ENCODE measurements around the gene UBE2G2. TPM values are rescaled to one million over a fixed set of nuclear protein-coding genes. Genes with fewer than 3 reads are reported as not detected.

UBE2G2 gene
- total RNA-seq, 1 experiment from 2014 or later: 212 TPM

- H3K4me1 ChIP-seq (ENCODE audit: insufficient read depth, low read length, poor library complexity, severe bottlenecking): no peaks in the 10 kb centered on the region
- H3K9me3 ChIP-seq (ENCODE audit: low read depth, low read length, poor library complexity, severe bottlenecking): no peaks in the 10 kb centered on the region
- no peak overlapping the region for H3K27ac ChIP-seq (ENCODE audit: low read depth, low read length, poor library complexity, severe bottlenecking)
- POLR2A ChIA-PET (ENCODE audit: low non-redundant PET): no interaction called here
- BruUV-seq (replicated peaks): no TSS peak
- intact Hi-C loops (cut with micrococcal nuclease; ENCODE audit: unreplicated experiment): no loop called here
- DNase-seq (ENCODE audit: low spot score): no peak
- CTCF ChIA-PET: no interaction called here
- TF ChIP-seq EZH2 (IDR thresholded peaks at IDR 0.05; ENCODE audit: borderline replicate concordance, low read depth, low read length, poor library complexity, severe bottlenecking) (no peak), CTCF (conservative IDR thresholded peaks at IDR 0.05; ENCODE audit: low read depth, low read length) (no peak)
- H3K27me3 ChIP-seq (replicated peaks; ENCODE audit: insufficient read depth, low read depth, low read length, poor library complexity): no peaks in the 10 kb centered on the region
- no peaks in the 10 kb centered on the region for H3K36me3 ChIP-seq (ENCODE audit: insufficient read depth, low read length, poor library complexity, severe bottlenecking)
- H3K4me3 ChIP-seq (ENCODE audit: low read depth, low read length, poor library complexity, severe bottlenecking): no peak overlapping the region
Observed at GRCh38 chr21:44835647-44835973, 34.0 kb upstream of the UBE2G2 start.

- ChIA-PET POLR2A (ENCODE audit: low non-redundant PET) (no interaction called here), CTCF (no interaction called here)
- Histone ChIP-seq H3K36me3 (ENCODE audit: insufficient read depth, low read length, poor library complexity, severe bottlenecking) (no peaks in the 10 kb centered on the region), H3K4me1 (ENCODE audit: insufficient read depth, low read length, poor library complexity, severe bottlenecking) (no peaks in the 10 kb centered on the region), H3K4me3 (ENCODE audit: low read depth, low read length, poor library complexity, severe bottlenecking) (no peak overlapping the region), H3K27me3 (replicated peaks; ENCODE audit: insufficient read depth, low read depth, low read length, poor library complexity) (no peaks in the 10 kb centered on the region), H3K9me3 (ENCODE audit: low read depth, low read length, poor library complexity, severe bottlenecking) (no peaks in the 10 kb centered on the region), H3K27ac (ENCODE audit: low read depth, low read length, poor library complexity, severe bottlenecking) (no peak overlapping the region)
- intact Hi-C loops (cut with micrococcal nuclease; ENCODE audit: unreplicated experiment): no loop called here
- BruUV-seq (replicated peaks): no TSS peak
- no peak for DNase-seq (ENCODE audit: low spot score)
- no peak for TF ChIP-seq EZH2 (IDR thresholded peaks at IDR 0.05; ENCODE audit: borderline replicate concordance, low read depth, low read length, poor library complexity, severe bottlenecking)
Observed at GRCh38 chr21:44834951-44835646, 33.5 kb upstream of the UBE2G2 start.

- ChIA-PET POLR2A (ENCODE audit: low non-redundant PET) (no interaction called here), CTCF (no interaction called here)
- TF ChIP-seq CTCF (conservative IDR thresholded peaks at IDR 0.05; ENCODE audit: low read depth, low read length) (no peak), EZH2 (IDR thresholded peaks at IDR 0.05; ENCODE audit: borderline replicate concordance, low read depth, low read length, poor library complexity, severe bottlenecking) (no peak)
- Histone ChIP-seq H3K4me1 (ENCODE audit: insufficient read depth, low read length, poor library complexity, severe bottlenecking) (no peaks in the 10 kb centered on the region), H3K27me3 (replicated peaks; ENCODE audit: insufficient read depth, low read depth, low read length, poor library complexity) (no peaks in the 10 kb centered on the region), H3K36me3 (ENCODE audit: insufficient read depth, low read length, poor library complexity, severe bottlenecking) (no peaks in the 10 kb centered on the region), H3K9me3 (ENCODE audit: low read depth, low read length, poor library complexity, severe bottlenecking) (peaks cover 2% of the 10 kb centered on the region), H3K4me3 (ENCODE audit: low read depth, low read length, poor library complexity, severe bottlenecking) (no peak overlapping the region), H3K27ac (ENCODE audit: low read depth, low read length, poor library complexity, severe bottlenecking) (no peak overlapping the region)
- intact Hi-C loops (cut with micrococcal nuclease; ENCODE audit: unreplicated experiment): no loop called here
- no TSS peak for BruUV-seq (replicated peaks)
- no peak for DNase-seq (ENCODE audit: low spot score)
Observed at GRCh38 chr21:44834231-44834950, 32.8 kb upstream of the UBE2G2 start.

Data from A673 (cell line).